ENCODE results near the gene OR8B3.

The OR8B3 gene

GRCh38 chr11:124359566-124359965 is 39.3 kb downstream of the OR8B3 start:
- no peak for DNase-seq (ENCODE audit: low spot score)

- DNase-seq (ENCODE audit: low spot score): no peak
These were observed 52.4 kb downstream of the OR8B3 start for GRCh38 chr11:124346311-124346955.
